ENCODE measurements around the gene C15orf61. TPM values are rescaled to one million over a fixed set of nuclear protein-coding genes. Genes with fewer than 3 reads are reported as not detected.

The C15orf61 gene
- total RNA-seq, 3 donors from 2014 or later = 3.8 to 24.3 (median 4.6) TPM

- Histone ChIP-seq H3K4me3 (no peak overlapping the region), H3K36me3 (no peaks in the 10 kb centered on the region), H3K4me1 (no peaks in the 10 kb centered on the region), H3K9me3 (no peaks in the 10 kb centered on the region), H3K27ac (no peak overlapping the region), H3K27me3 (no peaks in the 10 kb centered on the region)
- DNase-seq (ENCODE audit: low spot score in 2 of 2) = no peak
- intact Hi-C loops (cut with DNase I; ENCODE audit: low total_unique reads) = no loop called here
- TF ChIP-seq CTCF (IDR thresholded peaks at IDR 0.05) (no peak), POLR2A (IDR thresholded peaks at IDR 0.05) (no peak), POLR2AphosphoS5 (IDR thresholded peaks at IDR 0.05) (no peak)
Measured at GRCh38 chr15:67504056-67504455, 16.9 kb upstream of the C15orf61 start.

GRCh38 chr15:67504796-67505195 is 16.1 kb upstream of the C15orf61 start:
- no peak overlapping the region for H3K27ac ChIP-seq

GRCh38 chr15:67505675-67506572 is 15.0 kb upstream of the C15orf61 start:
- no peaks in the 10 kb centered on the region for H3K27me3 ChIP-seq
- no peak for DNase-seq (ENCODE audit: low spot score in 2 of 2)
- H3K36me3 ChIP-seq = no peaks in the 10 kb centered on the region
- H3K4me3 ChIP-seq = no peak overlapping the region
- no peak for TF ChIP-seq POLR2AphosphoS5 (IDR thresholded peaks at IDR 0.05)
- TF ChIP-seq CTCF (IDR thresholded peaks at IDR 0.05) = no peak
- H3K27ac ChIP-seq = no peak overlapping the region
- no peaks in the 10 kb centered on the region for H3K4me1 ChIP-seq
- H3K9me3 ChIP-seq = no peaks in the 10 kb centered on the region
- intact Hi-C loops (cut with DNase I; ENCODE audit: low total_unique reads) = no loop called here

More at GRCh38 chr15:67504796-67505195, 16.1 kb upstream of the C15orf61 start:
- H3K27me3 ChIP-seq = no peaks in the 10 kb centered on the region
- intact Hi-C loops (cut with DNase I; ENCODE audit: low total_unique reads) = no loop called here
- no peak for TF ChIP-seq CTCF (IDR thresholded peaks at IDR 0.05)
- TF ChIP-seq POLR2AphosphoS5 (IDR thresholded peaks at IDR 0.05) = no peak
- no peak for TF ChIP-seq POLR2A (IDR thresholded peaks at IDR 0.05)
- no peak overlapping the region for H3K4me3 ChIP-seq
- H3K36me3 ChIP-seq = no peaks in the 10 kb centered on the region
- H3K4me1 ChIP-seq = no peaks in the 10 kb centered on the region
- DNase-seq (ENCODE audit: low spot score in 2 of 2) = no peak
- no peaks in the 10 kb centered on the region for H3K9me3 ChIP-seq

GRCh38 chr15:67506775-67507747 is 13.9 kb upstream of the C15orf61 start:
- H3K36me3 ChIP-seq = no peaks in the 10 kb centered on the region
- DNase-seq (ENCODE audit: low spot score in 2 of 2) = no peak
- no peak overlapping the region for H3K27ac ChIP-seq
- H3K4me3 ChIP-seq = no peak overlapping the region
- intact Hi-C loops (cut with DNase I; ENCODE audit: low total_unique reads) = no loop called here
- H3K27me3 ChIP-seq = no peaks in the 10 kb centered on the region
- H3K9me3 ChIP-seq = no peaks in the 10 kb centered on the region
- no peaks in the 10 kb centered on the region for H3K4me1 ChIP-seq
- no peak for TF ChIP-seq CTCF (IDR thresholded peaks at IDR 0.05)
- TF ChIP-seq POLR2AphosphoS5 (IDR thresholded peaks at IDR 0.05) = no peak
- TF ChIP-seq POLR2A (IDR thresholded peaks at IDR 0.05) = no peak
